Neural crest cell (in vitro differentiated cells): Measurements from ENCODE around the gene MYO15A. TPM values are rescaled to one million over a fixed set of nuclear protein-coding genes. Genes with fewer than 3 reads are reported as not detected.

Source experiments
- DNase-seq: peaks from one replicate; pipeline ENCODE4 v3.0.0; 2021; ENCODE audit warnings: low read depth, mixed read lengths, low spot score
- H3K27ac Mint-ChIP-seq: one replicate; pipeline ENCODE4 v1.8.0; 2021; ENCODE audit warnings: mild to moderate bottlenecking, mixed read lengths; ENCODE audit not compliant: unreplicated experiment
- H3K27me3 Mint-ChIP-seq: 2 replicates; pipeline ENCODE4 v1.8.0; 2021; ENCODE audit warnings: low read depth, mild to moderate bottlenecking, mixed read lengths
- H3K36me3 Mint-ChIP-seq: 2 replicates; pipeline ENCODE4 v1.8.0; 2021; ENCODE audit warnings: low read depth, mild to moderate bottlenecking, mixed read lengths
- H3K4me1 Mint-ChIP-seq: 2 replicates; pipeline ENCODE4 v1.8.0; 2021; ENCODE audit warnings: mixed read lengths
- H3K4me3 Mint-ChIP-seq: one replicate; pipeline ENCODE4 v1.8.0; 2021; ENCODE audit warnings: mild to moderate bottlenecking, mixed read lengths
- H3K9me3 Mint-ChIP-seq: 2 replicates; pipeline ENCODE4 v1.8.0; 2021; ENCODE audit warnings: mixed read lengths
- total RNA-seq: library from RNA; stranded (reverse); gene quantifications from 2 replicates; pipeline ENCODE4 v1.2.1, GENCODE V29; 2021
- TF ChIP-seq, protein P1 (sequence below): fragments of 200-600 bp; sonication (generic); conservative IDR thresholded peaks from 2 replicates; pipeline ENCODE4 v1.5.0; 2021; ENCODE audit warnings: antibody characterized with exemption, mild to moderate bottlenecking

The MYO15A gene
- total RNA-seq, 1 donor from 2014 or later = 1.6 TPM

DNA sequence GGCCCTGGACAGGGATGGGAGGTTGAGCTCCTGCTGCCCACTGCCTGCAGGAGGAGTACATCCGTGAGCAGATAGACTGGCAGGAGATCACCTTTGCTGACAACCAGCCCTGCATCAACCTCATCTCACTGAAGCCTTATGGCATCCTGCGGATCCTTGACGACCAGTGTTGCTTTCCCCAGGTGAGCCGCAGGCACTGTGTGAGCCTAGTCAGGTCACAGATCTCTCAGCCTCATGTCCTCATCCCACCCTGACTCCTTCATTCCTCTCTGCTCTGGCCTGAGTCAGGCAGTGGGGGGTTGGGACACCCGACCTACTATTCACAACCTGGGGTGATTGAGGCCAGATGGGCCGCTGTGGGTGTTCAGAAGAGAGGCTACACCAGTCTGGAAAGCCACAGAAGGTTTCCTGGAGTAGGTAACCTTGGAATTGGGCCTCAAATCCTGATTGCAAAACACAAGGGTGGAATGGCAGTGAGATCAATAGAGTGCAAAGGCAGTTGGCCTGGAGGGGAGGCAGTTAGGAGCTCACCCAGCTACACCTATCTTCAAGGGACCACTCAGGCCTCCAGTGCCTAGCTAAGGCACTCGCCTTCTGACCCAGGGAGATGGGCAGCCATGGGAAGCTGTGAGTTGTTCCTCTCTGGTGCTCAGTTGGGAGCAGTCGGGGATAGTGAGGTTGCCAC lies 29.7 kb downstream of the MYO15A start:
- no peak overlapping the region for H3K27ac Mint-ChIP-seq
- H3K9me3 Mint-ChIP-seq = no peaks in the 10 kb centered on the region

DNA sequence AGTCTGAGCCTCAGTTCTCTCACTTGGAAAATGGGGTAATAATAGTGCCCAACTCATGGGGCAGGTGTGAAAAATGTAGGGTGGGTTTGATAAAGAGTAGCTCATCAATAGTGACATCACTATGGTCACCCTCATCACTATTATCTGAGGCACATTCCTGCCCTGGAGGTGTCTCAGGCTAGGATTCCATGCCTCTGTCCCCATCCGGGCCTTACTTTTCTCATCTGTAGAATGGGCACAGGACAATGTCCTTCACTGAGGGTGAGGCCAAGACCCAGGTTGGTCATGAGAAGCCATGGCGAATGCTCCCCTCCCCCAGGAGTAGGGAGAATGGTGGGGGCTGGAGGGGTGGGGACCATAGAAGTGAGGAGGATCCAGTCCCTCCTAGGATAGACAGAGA lies 30.5 kb downstream of the MYO15A start:
- Mint-ChIP-seq H3K27me3 (no peaks in the 10 kb centered on the region), H3K9me3 (no peaks in the 10 kb centered on the region), H3K4me3 (no peak overlapping the region), H3K4me1 (peaks cover 5% of the 10 kb centered on the region), H3K27ac (no peak overlapping the region), H3K36me3 (no peaks in the 10 kb centered on the region)
- TF ChIP-seq, protein P1, sequence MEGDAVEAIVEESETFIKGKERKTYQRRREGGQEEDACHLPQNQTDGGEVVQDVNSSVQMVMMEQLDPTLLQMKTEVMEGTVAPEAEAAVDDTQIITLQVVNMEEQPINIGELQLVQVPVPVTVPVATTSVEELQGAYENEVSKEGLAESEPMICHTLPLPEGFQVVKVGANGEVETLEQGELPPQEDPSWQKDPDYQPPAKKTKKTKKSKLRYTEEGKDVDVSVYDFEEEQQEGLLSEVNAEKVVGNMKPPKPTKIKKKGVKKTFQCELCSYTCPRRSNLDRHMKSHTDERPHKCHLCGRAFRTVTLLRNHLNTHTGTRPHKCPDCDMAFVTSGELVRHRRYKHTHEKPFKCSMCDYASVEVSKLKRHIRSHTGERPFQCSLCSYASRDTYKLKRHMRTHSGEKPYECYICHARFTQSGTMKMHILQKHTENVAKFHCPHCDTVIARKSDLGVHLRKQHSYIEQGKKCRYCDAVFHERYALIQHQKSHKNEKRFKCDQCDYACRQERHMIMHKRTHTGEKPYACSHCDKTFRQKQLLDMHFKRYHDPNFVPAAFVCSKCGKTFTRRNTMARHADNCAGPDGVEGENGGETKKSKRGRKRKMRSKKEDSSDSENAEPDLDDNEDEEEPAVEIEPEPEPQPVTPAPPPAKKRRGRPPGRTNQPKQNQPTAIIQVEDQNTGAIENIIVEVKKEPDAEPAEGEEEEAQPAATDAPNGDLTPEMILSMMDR = no peak
- no peak for DNase-seq

More for the DNA sequence above, 29.7 kb downstream of the MYO15A start:
- DNase-seq = no peak
- Mint-ChIP-seq H3K4me3 (no peak overlapping the region), H3K4me1 (peaks cover 5% of the 10 kb centered on the region), H3K36me3 (no peaks in the 10 kb centered on the region), H3K27me3 (no peaks in the 10 kb centered on the region)
- TF ChIP-seq, protein P1 = no peak

DNA sequence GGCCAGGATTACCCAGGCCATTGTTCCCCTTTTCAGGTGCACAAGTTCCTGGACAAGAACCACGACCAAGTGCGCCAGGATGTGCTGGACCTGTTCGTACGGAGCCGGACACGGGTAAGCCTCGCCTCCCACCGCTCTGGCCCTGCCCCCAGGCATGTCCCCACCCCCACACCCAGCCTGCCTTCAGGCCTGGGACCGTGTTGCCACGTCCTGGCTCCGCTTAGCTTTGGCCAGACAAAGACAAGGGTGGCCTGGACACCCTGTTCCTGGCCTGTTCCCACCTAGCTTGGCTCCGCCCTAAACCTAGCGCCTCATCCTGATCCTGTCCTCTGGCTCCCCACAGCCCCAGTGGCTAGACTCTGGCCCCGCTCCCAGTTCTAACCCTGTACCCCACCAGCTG lies 30.9 kb downstream of the MYO15A start:
- H3K27ac Mint-ChIP-seq = no peak overlapping the region
- no peaks in the 10 kb centered on the region for H3K36me3 Mint-ChIP-seq
- no peak for DNase-seq
- H3K4me1 Mint-ChIP-seq = peaks cover 5% of the 10 kb centered on the region
- no peak overlapping the region for H3K4me3 Mint-ChIP-seq
- TF ChIP-seq, protein P1 = no peak
- H3K9me3 Mint-ChIP-seq = no peaks in the 10 kb centered on the region
- H3K27me3 Mint-ChIP-seq = no peaks in the 10 kb centered on the region

DNA sequence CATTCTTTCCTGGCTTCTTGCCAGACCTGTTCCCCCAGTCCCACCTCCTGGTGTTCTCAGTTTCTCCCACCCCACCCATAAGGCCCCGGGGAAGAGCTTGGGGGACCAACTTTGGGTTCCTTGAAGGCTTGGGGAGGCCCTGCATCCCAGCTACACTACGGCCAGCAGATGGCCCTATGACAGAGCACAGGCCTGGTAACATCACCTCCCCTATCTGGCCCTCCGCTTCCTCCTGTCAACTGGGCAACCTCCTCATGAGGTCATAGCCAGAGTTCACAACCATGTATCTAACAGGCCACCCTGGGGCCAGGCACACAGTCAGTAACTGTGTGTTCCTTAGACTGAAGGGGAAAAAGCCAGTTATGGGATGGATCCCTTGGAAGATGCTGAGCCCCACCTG lies 31.4 kb downstream of the MYO15A start:
- H3K4me1 Mint-ChIP-seq = peaks cover 5% of the 10 kb centered on the region
- no peaks in the 10 kb centered on the region for H3K36me3 Mint-ChIP-seq
- TF ChIP-seq, protein P1 = no peak
- H3K4me3 Mint-ChIP-seq = no peak overlapping the region
- no peak overlapping the region for H3K27ac Mint-ChIP-seq
- no peaks in the 10 kb centered on the region for H3K27me3 Mint-ChIP-seq
- no peak for DNase-seq
- no peaks in the 10 kb centered on the region for H3K9me3 Mint-ChIP-seq

DNA sequence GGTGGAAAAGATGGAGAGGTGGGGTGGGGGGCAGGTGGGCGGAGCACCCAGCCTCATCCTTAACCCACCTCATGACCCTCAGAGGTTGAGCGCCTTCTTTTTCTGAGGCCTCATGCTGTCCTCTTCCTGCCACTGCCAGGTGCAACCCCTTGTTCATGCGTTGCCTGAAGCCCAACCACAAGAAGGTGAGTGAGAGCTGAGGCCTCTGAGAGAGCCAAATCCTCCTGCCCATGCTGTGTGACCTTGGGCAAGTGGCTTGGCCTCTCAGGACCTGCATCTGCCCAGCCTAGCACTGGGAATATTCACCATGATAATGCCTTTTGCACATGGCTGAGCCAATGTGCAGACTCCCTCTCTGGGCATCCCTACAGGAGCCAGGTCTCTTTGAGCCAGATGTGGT lies 32.1 kb downstream of the MYO15A start:
- TF ChIP-seq, protein P1 = no peak
- Mint-ChIP-seq H3K4me3 (no peak overlapping the region), H3K9me3 (no peaks in the 10 kb centered on the region)

More for the DNA sequence above, 32.1 kb downstream of the MYO15A start:
- Mint-ChIP-seq H3K27me3 (no peaks in the 10 kb centered on the region), H3K4me1 (peaks cover 5% of the 10 kb centered on the region), H3K36me3 (no peaks in the 10 kb centered on the region), H3K27ac (no peak overlapping the region)
- no peak for DNase-seq
